Measurements from ENCODE around the gene OSBP2.
A peak's percentile ranks its signal among the peaks of the same experiment; 100 is the strongest.

OSBP2 gene

DNA sequence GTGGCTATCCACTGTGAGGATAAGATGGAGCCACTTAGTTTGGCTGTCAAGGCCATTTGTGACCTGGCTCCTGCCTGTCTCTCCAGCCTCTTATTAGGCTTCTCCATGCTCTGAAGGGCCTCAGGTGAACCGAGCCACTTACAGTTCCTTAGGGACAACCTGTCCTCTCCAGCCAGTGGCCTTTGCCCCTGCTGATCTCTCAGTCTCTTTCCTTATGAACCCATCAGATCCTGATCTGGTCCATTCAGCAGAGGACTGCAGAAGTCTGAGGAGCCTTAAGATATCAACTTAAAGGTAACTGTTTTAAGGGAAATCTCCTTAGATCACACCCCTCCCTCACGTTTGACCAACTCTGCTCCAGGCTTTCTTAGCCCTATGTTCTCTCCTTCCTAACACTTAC lies 29.4 kb upstream of the OSBP2 start:
- in situ Hi-C loops (cut with HindIII; ENCODE audit: low sequenced_read_pairs): no loop called here
- TF ChIP-seq, protein P1, sequence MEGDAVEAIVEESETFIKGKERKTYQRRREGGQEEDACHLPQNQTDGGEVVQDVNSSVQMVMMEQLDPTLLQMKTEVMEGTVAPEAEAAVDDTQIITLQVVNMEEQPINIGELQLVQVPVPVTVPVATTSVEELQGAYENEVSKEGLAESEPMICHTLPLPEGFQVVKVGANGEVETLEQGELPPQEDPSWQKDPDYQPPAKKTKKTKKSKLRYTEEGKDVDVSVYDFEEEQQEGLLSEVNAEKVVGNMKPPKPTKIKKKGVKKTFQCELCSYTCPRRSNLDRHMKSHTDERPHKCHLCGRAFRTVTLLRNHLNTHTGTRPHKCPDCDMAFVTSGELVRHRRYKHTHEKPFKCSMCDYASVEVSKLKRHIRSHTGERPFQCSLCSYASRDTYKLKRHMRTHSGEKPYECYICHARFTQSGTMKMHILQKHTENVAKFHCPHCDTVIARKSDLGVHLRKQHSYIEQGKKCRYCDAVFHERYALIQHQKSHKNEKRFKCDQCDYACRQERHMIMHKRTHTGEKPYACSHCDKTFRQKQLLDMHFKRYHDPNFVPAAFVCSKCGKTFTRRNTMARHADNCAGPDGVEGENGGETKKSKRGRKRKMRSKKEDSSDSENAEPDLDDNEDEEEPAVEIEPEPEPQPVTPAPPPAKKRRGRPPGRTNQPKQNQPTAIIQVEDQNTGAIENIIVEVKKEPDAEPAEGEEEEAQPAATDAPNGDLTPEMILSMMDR (IDR thresholded peaks at IDR 0.05; ENCODE audit: low read depth, low read length, missing control alignments): no peak
- no peak for DNase-seq (ENCODE audit: low read depth)
- no peak overlapping the region for H3K4me3 ChIP-seq (ENCODE audit: low read depth, low read length)

DNA sequence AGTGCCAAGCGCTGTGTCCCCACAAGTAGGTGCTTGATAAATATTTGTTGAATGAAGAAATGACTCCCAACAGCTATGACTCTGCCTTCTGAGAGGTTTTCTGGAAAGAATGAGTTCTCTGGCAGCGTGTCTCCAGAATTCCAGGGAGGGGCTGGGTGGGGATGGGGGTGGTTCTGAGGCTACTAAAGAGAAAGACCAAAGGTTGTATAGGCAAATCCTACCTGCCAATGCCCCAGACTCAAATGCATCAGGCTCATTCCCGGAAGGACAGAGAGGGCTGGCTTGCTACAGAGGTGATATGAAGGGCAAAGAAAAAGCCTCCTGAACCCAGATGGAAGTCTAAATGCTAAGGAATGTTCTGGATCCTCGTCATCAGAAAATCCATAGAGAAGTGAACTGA lies 28.9 kb upstream of the OSBP2 start:
- in situ Hi-C loops (cut with HindIII; ENCODE audit: low sequenced_read_pairs): no loop called here
- H3K4me3 ChIP-seq (ENCODE audit: low read depth, low read length): no peak overlapping the region
- TF ChIP-seq, protein P1 (IDR thresholded peaks at IDR 0.05; ENCODE audit: low read depth, low read length, missing control alignments): no peak
- no peak for DNase-seq (ENCODE audit: low read depth)

- TF ChIP-seq, protein P1 (IDR thresholded peaks at IDR 0.05; ENCODE audit: low read depth, low read length, missing control alignments): no peak
- in situ Hi-C loops (cut with HindIII; ENCODE audit: low sequenced_read_pairs): no loop called here
- no peak for DNase-seq (ENCODE audit: low read depth)
- peak overlapping the region; percentile 83 for H3K4me3 ChIP-seq (ENCODE audit: low read depth, low read length)
Observed at GRCh38 chr22:30667107-30667493, 27.6 kb upstream of the OSBP2 start.

DNA sequence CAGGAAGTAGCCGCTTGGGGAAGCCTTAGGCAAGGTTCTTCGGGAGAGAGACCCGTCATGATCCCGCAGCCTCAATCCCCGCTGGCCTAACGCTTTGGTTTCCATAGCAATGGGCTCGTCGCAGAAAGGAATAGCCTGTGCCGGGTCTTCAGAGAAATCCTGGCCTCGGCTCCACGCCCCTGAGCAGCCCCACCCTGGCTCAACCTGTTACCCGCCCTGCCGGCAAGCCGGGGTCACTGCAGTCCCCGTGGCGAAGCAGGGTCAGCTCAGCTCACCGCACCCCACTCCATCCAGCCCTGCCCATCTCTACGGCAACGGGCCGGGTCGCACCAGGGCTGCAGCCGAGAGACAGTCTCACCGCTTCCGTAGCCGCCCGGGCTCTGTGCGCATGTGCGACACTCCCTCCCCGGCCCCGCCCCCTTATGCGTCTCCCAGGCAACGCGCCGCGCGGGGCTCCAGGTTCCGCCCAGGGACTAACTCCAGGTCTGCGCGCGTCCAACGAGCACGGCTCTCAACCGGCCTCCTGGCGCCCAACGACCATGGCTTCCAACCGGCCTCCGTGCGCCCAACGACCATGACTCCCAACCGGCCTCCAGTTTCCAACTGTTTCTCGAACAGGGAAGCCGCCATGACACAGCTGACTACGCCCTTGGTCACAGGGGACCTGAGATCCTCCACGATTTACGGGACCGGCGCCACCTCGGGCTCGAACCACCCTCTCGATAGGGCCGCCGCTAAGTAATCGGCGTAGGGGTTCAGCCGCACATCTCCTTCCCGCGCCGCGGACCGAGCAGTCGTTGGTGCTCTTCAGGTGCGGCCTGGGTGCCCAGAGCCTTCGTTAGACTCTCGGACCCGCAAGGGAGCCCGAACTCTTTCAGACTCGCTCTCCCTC lies 26.9 kb upstream of the OSBP2 start, which contains the start of gene DUSP18:
Gene DUSP18 (minus strand): TSS at position 382 of the 892 bp plus-strand sequence. CDS start 3,872 bp downstream, outside the sequence.
- TF ChIP-seq, protein P1 (IDR thresholded peaks at IDR 0.05; ENCODE audit: low read depth, low read length, missing control alignments): peak; percentile 26
- in situ Hi-C loops (cut with HindIII; ENCODE audit: low sequenced_read_pairs): no loop called here
- peak; percentile 60 for DNase-seq (ENCODE audit: low read depth)
- H3K4me3 ChIP-seq (ENCODE audit: low read depth, low read length): peak within 1 kb of the TSS; percentile 83

- DNase-seq (ENCODE audit: low read depth): no peak
- peak overlapping the region; percentile 83 for H3K4me3 ChIP-seq (ENCODE audit: low read depth, low read length)
- TF ChIP-seq, protein P1 (IDR thresholded peaks at IDR 0.05; ENCODE audit: low read depth, low read length, missing control alignments): no peak
- in situ Hi-C loops (cut with HindIII; ENCODE audit: low sequenced_read_pairs): no loop called here
Observed at GRCh38 chr22:30668386-30668710, 26.3 kb upstream of the OSBP2 start.

DNA sequence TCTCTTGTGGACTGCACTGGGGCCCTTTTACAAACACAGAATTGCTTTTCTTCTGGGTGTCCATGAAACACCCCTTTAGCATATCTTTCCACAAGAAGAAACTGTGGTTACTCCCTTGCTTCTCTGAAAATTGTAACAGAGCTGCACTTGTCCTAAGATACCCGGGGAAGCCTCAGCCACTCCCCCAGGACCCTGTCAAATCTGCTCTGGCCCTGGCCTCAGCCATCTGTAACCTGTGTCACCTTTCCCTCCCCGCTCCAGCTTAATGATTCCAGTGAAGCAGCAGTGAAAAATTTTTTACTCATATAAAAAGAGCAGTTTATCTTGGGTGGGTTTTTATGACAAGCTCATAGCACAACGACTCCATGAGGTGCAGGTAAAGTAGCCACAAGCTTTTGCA lies 23.6 kb upstream of the OSBP2 start:
- DNase-seq (ENCODE audit: low read depth): no peak

More for the DNA sequence above, 23.6 kb upstream of the OSBP2 start:
- no peak overlapping the region for H3K4me3 ChIP-seq (ENCODE audit: low read depth, low read length)
- in situ Hi-C loops (cut with HindIII; ENCODE audit: low sequenced_read_pairs): no loop called here
- TF ChIP-seq, protein P1 (IDR thresholded peaks at IDR 0.05; ENCODE audit: low read depth, low read length, missing control alignments): no peak

Data from astrocyte of the cerebellum (primary cell).